ENCODE data around the gene TIMM13.

- no peak for TF ChIP-seq CTCF (IDR thresholded peaks at IDR 0.05; ENCODE audit: insufficient read depth, low read length, poor library complexity, severe bottlenecking)
- no peak for TF ChIP-seq EZH2phosphoT487 (conservative IDR thresholded peaks at IDR 0.05; ENCODE audit: low read length)
These were observed 1.5 kb downstream of the TIMM13 start for GRCh38 chr19:2425622-2426581.

All from SU-DHL-6 (cell line).